ENCODE results near the gene MED14. TPM values are rescaled to one million over a fixed set of nuclear protein-coding genes. Genes with fewer than 3 reads are reported as not detected.

MED14 gene
- total RNA-seq, 3 donors from 2014 or later (not counting 1 experiment from before 2014, with no cell fraction given): 55.3 to 79.1 (median 66.1) TPM

GRCh38 chrX:40663078-40663740 lies 72.1 kb downstream of the MED14 start:
- H3K36me3 Mint-ChIP-seq: peaks cover 40% of the 10 kb centered on the region
- Histone ChIP-seq H3K4me3 (ENCODE audit: low read length) (no peak overlapping the region), H3K36me3 (ENCODE audit: control insufficient read depth, insufficient read depth, low read length) (peaks cover 26% of the 10 kb centered on the region), H3K27me3 (ENCODE audit: control insufficient read depth, insufficient read depth, low read length) (no peaks in the 10 kb centered on the region), H3K4me1 (ENCODE audit: control insufficient read depth, insufficient read depth, low read length) (peaks cover 27% of the 10 kb centered on the region), H3K27ac (ENCODE audit: low read length) (peak overlapping the region; percentile 63), H3K9me3 (ENCODE audit: control insufficient read depth, insufficient read depth, low read length) (no peaks in the 10 kb centered on the region)
- WGBS (ENCODE audit: insufficient coverage): 90% methylated on average over 2 of the region's 3 CpGs
- H3K27me3 Mint-ChIP-seq (ENCODE audit: low read depth in 2 of 2): no peaks in the 10 kb centered on the region
- H3K9me3 Mint-ChIP-seq: no peaks in the 10 kb centered on the region
- no peak for TF ChIP-seq CTCF (IDR thresholded peaks at IDR 0.05)
- peak overlapping the region; percentile 78 for H3K27ac Mint-ChIP-seq
- DNase-seq: peak; percentile 17 to 51
- peak overlapping the region; percentile 64 for H3K4me3 Mint-ChIP-seq
- intact Hi-C loops (cut with micrococcal nuclease): no loop called here
- peak; percentile 74 to 96 (median 89) for ATAC-seq
- H3K4me1 Mint-ChIP-seq: peaks cover 19 to 25% of the 10 kb centered on the region in 2 donors

GRCh38 chrX:40661489-40661888 lies 73.9 kb downstream of the MED14 start:
- Histone ChIP-seq H3K27me3 (ENCODE audit: control insufficient read depth, insufficient read depth, low read length) (no peaks in the 10 kb centered on the region), H3K27ac (ENCODE audit: low read length) (no peak overlapping the region), H3K4me3 (ENCODE audit: low read length) (no peak overlapping the region), H3K36me3 (ENCODE audit: control insufficient read depth, insufficient read depth, low read length) (peaks cover 23% of the 10 kb centered on the region), H3K4me1 (ENCODE audit: control insufficient read depth, insufficient read depth, low read length) (peaks cover 27% of the 10 kb centered on the region), H3K9me3 (ENCODE audit: control insufficient read depth, insufficient read depth, low read length) (no peaks in the 10 kb centered on the region)
- H3K4me3 Mint-ChIP-seq: no peak overlapping the region
- peaks cover 24% of the 10 kb centered on the region for H3K36me3 Mint-ChIP-seq
- H3K27ac Mint-ChIP-seq: no peak overlapping the region
- H3K4me1 Mint-ChIP-seq: peaks cover 17 to 19% of the 10 kb centered on the region in 2 donors
- H3K27me3 Mint-ChIP-seq (ENCODE audit: low read depth in 2 of 2): no peaks in the 10 kb centered on the region
- ATAC-seq: no peak
- DNase-seq: no peak
- H3K9me3 Mint-ChIP-seq: no peaks in the 10 kb centered on the region
- no peak for TF ChIP-seq CTCF (IDR thresholded peaks at IDR 0.05)
- no CpG with 5 or more reads among the region's 2 CpGs for WGBS (ENCODE audit: insufficient coverage)
- intact Hi-C loops (cut with micrococcal nuclease): no loop called here

GRCh38 chrX:40660381-40660780 lies 75.0 kb downstream of the MED14 start:
- no peak for DNase-seq
- no peak overlapping the region for H3K27ac Mint-ChIP-seq

More at GRCh38 chrX:40660381-40660780, 75.0 kb downstream of the MED14 start:
- ATAC-seq: no peak
- peaks cover 17% of the 10 kb centered on the region for H3K36me3 ChIP-seq (ENCODE audit: control insufficient read depth, insufficient read depth, low read length)
- intact Hi-C loops (cut with micrococcal nuclease): no loop called here
- H3K4me1 Mint-ChIP-seq: peaks cover 17 to 19% of the 10 kb centered on the region in 2 donors
- H3K4me1 ChIP-seq (ENCODE audit: control insufficient read depth, insufficient read depth, low read length): peaks cover 27% of the 10 kb centered on the region
- no peaks in the 10 kb centered on the region for H3K9me3 ChIP-seq (ENCODE audit: control insufficient read depth, insufficient read depth, low read length)
- no peaks in the 10 kb centered on the region for H3K27me3 Mint-ChIP-seq (ENCODE audit: low read depth in 2 of 2)
- WGBS (ENCODE audit: insufficient coverage): 95% methylated on average over 4 of the region's 5 CpGs
- H3K27ac ChIP-seq (ENCODE audit: low read length): no peak overlapping the region
- no peak for TF ChIP-seq CTCF (IDR thresholded peaks at IDR 0.05)
- H3K27me3 ChIP-seq (ENCODE audit: control insufficient read depth, insufficient read depth, low read length): no peaks in the 10 kb centered on the region
- no peaks in the 10 kb centered on the region for H3K9me3 Mint-ChIP-seq
- H3K4me3 Mint-ChIP-seq: no peak overlapping the region
- H3K36me3 Mint-ChIP-seq: peaks cover 13% of the 10 kb centered on the region
- no peak overlapping the region for H3K4me3 ChIP-seq (ENCODE audit: low read length)
